ENCODE results near the gene APAF1. TPM values are rescaled to one million over a fixed set of nuclear protein-coding genes. Genes with fewer than 3 reads are reported as not detected.
A peak's percentile ranks its signal among the peaks of the same experiment; 100 is the strongest.

The APAF1 gene
- total and polyA plus RNA-seq, 8 donors, result 21.1 to 54.4 (median 41.9) TPM

DNA sequence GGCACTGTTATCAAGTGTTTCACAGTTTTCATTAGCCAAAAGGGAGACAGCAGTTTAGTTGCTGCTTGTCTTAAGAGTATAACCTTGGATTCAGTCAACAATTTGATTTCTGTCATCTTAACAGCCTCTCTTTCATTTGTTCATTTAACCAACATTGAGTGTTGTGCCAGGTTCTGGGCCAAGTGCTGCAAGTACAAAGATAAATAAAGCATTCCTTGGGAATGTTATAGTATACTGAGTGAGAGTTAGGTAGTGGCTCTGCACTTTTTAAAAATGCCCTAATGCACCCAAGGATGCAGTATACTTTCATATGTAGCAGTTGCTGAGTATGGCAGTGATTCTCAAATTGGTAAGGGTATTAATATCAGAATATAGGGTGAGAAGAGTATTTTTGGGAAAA is 15.4 kb downstream of the APAF1 start:
- DNase-seq, result peak in 1 of 4 donors; percentile 6
- no peaks in the 10 kb centered on the region for H3K9me3 ChIP-seq
- no peaks in the 10 kb centered on the region for H3K27me3 ChIP-seq
- H3K4me3 ChIP-seq, result no peak overlapping the region
- peak; percentile 75 for ATAC-seq
- TF ChIP-seq, protein P1, sequence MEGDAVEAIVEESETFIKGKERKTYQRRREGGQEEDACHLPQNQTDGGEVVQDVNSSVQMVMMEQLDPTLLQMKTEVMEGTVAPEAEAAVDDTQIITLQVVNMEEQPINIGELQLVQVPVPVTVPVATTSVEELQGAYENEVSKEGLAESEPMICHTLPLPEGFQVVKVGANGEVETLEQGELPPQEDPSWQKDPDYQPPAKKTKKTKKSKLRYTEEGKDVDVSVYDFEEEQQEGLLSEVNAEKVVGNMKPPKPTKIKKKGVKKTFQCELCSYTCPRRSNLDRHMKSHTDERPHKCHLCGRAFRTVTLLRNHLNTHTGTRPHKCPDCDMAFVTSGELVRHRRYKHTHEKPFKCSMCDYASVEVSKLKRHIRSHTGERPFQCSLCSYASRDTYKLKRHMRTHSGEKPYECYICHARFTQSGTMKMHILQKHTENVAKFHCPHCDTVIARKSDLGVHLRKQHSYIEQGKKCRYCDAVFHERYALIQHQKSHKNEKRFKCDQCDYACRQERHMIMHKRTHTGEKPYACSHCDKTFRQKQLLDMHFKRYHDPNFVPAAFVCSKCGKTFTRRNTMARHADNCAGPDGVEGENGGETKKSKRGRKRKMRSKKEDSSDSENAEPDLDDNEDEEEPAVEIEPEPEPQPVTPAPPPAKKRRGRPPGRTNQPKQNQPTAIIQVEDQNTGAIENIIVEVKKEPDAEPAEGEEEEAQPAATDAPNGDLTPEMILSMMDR (IDR thresholded peaks at IDR 0.05), result no peak
- H3K4me1 ChIP-seq, result no peaks in the 10 kb centered on the region
- intact Hi-C loops (cut with DNase I), result no loop called here
- H3K27ac ChIP-seq, result no peak overlapping the region
- H3K36me3 ChIP-seq, result peaks cover 2 to 97% of the 10 kb centered on the region in 2 donors

DNA sequence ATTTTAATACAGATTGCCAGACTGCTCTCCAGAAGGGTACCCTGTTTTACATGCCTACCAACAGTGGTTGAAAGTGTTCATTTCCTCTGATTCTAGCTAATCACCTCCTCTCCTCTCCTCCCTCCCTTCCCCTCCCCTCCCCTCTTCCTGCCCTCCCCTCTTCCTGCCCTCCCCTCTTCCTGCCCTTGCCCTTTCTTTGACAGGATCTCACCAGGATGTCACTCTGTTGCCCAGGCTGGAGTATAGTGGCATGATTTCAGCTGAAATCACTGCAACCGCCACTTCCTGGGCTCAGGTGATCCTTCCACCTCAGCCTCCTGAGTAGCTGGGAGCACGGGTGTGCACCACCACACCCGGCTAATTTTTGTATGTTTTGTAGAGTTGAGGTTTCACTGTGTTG is 24.7 kb downstream of the APAF1 start:
- Histone ChIP-seq H3K27me3 (no peaks in the 10 kb centered on the region), H3K4me3 (no peak overlapping the region), H3K27ac (no peak overlapping the region), H3K4me1 (no peaks in the 10 kb centered on the region), H3K9me3 (no peaks in the 10 kb centered on the region), H3K36me3 (peaks cover 0 to 85% of the 10 kb centered on the region in 2 donors)
- DNase-seq, result no peak
- intact Hi-C loops (cut with DNase I), result no loop called here
- ATAC-seq, result no peak
- TF ChIP-seq, protein P1 (IDR thresholded peaks at IDR 0.05), result no peak

DNA sequence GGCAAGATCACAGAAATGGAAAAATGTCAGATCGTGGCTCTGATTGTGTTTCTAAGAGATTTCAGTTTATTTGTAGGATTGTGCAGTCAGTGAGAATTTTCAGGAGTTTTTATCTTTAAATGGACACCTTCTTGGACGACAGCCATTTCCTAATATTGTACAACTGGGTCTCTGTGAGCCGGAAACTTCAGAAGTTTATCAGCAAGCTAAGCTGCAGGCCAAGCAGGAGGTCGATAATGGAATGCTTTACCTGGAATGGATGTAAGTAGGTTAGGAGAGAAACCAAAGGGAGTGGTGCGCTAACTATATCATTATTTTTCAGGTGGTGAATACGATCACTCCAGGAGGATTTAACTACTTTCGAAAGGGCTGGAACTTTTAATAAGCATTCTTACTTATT is 26.4 kb downstream of the APAF1 start:
- DNase-seq (peak in 1 of 4 donors; percentile 5), ATAC-seq (no peak)
- intact Hi-C loops (cut with DNase I), result no loop called here
- H3K4me1 ChIP-seq, result no peaks in the 10 kb centered on the region
- no peak overlapping the region for H3K27ac ChIP-seq
- H3K4me3 ChIP-seq, result no peak overlapping the region
- H3K27me3 ChIP-seq, result no peaks in the 10 kb centered on the region
- TF ChIP-seq, protein P1 (IDR thresholded peaks at IDR 0.05), result no peak
- H3K36me3 ChIP-seq, result peaks cover 0 to 83% of the 10 kb centered on the region in 2 donors
- no peaks in the 10 kb centered on the region for H3K9me3 ChIP-seq

DNA sequence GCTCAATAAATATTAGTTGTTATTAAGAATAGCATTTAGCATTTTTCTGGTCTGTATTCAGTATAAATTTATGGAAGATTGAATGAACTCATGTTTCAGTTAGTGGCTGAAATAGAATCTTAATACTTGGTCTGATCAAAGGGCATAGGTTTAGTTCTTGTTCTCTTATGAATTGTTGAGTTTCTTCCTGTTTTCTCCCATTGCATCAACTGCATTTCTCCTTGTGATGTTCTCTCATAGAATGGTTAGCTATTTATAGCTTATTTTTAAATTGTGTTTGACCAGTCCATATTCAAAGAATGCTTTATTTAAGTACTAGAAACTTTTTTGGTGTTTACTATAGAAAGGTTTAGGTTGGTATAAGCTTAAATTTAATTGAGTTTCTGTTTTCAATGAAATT is 29.8 kb downstream of the APAF1 start:
- intact Hi-C loops (cut with DNase I), result no loop called here
- H3K4me1 ChIP-seq, result no peaks in the 10 kb centered on the region
- no peak overlapping the region for H3K4me3 ChIP-seq
- peaks cover 0 to 91% of the 10 kb centered on the region in 2 donors for H3K36me3 ChIP-seq
- TF ChIP-seq, protein P1 (IDR thresholded peaks at IDR 0.05), result no peak
- no peaks in the 10 kb centered on the region for H3K9me3 ChIP-seq
- no peak for DNase-seq
- no peak for ATAC-seq
- no peak overlapping the region for H3K27ac ChIP-seq
- no peaks in the 10 kb centered on the region for H3K27me3 ChIP-seq

DNA sequence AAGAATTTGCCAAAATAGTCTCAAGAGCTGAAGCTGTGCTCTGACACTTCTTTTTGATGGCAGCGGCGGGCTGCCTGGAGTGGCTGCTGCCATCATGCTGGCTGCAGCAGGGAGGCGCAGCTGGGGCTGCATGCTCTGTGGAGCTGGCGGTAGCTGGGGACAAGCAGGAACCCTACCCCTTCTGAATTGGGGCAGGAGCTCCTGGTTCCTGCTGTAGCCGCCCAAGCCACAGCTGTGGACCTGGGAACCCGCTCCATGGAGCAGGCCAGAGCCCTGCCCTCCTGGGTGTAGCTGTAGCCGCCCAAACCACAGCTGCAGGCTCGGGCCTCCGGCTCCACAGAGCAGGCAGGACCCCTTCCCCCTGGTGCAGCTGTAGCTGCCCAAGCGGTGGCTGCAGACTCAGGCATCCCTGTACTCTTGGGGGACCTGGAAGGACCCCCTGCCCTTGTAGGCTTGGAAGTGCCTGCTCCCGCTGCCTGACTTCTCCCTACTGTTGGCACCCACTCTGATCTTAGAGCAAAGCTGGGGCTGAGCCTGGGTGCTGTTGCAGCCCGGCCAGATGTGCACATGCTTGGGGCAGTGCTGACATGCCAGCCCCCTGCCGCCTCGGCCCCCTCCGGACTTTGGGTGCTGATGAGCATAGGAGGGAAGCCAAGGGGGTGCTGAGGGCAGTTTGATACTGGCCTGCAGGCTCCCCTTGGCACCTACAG is 33.3 kb downstream of the APAF1 start:
- Histone ChIP-seq H3K9me3 (no peaks in the 10 kb centered on the region), H3K27me3 (no peaks in the 10 kb centered on the region), H3K4me3 (no peak overlapping the region), H3K27ac (no peak overlapping the region), H3K4me1 (no peaks in the 10 kb centered on the region), H3K36me3 (peaks cover 0 to 98% of the 10 kb centered on the region in 2 donors)
- TF ChIP-seq, protein P1 (IDR thresholded peaks at IDR 0.05), result no peak
- no peak for ATAC-seq
- intact Hi-C loops (cut with DNase I), result no loop called here
- no peak for DNase-seq
